Medulla oblongata (tissue), 1 donor: ENCODE measurements around the gene EOLA1.
A peak's percentile ranks its signal among the peaks of the same experiment; 100 is the strongest.
"Not testable (repeated sequence)": the region's sequence is repeated elsewhere in the genome, so short reads cannot be mapped to it uniquely, and the experiment has no call there.

Experiments
- DNase-seq: peaks from one replicate; pipeline ENCODE4 v3.0.0-alpha.2; 2015; ENCODE audit errors: extremely low spot score

The EOLA1 gene

DNA sequence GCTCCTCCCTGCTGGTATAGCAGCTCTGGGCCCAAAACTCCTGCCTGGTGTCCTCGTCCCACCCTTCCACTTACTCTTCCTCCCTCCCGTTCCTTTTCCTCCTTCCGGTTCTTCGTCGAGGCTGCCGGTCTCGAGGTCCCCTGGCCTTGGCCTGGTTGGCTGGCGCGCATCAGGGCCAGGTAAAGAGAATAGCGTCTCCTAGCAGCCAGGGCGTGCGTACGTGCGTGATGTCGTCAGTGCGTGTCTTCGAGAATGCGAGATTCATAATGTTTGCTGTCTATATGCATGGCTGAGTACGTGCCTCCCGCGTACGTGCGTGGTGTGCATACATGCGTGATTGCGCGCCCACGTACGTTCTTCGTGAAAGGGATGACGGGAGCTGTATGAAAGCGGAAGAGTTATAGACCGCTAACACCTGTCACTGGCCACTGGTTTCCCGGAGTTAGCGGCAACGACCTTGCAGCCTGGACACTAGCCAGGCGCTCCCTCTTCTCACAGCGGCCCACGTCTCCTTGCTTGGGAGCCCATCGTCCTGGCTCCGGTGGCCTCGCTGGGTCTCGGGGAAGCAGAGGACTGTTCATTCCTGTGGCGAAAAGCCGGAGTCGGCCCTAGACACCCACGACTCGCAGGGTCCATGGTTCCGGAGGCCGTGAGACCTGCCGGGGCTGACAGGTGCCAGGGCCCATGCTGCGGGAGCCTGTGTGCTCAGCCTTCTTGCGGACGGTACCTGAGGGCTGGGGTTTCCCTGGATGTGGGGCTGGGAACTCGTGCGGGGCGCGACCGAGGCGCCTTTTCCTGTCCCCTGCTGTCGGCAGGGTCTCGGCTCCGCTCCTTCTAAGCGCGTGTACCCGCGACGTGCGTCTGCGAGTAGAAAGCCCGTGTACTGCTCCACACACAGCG is at the start of gene EOLA1:
Gene EOLA1 (plus strand): TSS at position 392 of the 900 bp plus-strand sequence. CDS start 4,619 bp downstream, outside the sequence.
- DNase-seq = peak; percentile 87

GRCh38 chrX:149491812-149492211 is 49.0 kb upstream of the EOLA1 start:
- DNase-seq = no peak

DNA sequence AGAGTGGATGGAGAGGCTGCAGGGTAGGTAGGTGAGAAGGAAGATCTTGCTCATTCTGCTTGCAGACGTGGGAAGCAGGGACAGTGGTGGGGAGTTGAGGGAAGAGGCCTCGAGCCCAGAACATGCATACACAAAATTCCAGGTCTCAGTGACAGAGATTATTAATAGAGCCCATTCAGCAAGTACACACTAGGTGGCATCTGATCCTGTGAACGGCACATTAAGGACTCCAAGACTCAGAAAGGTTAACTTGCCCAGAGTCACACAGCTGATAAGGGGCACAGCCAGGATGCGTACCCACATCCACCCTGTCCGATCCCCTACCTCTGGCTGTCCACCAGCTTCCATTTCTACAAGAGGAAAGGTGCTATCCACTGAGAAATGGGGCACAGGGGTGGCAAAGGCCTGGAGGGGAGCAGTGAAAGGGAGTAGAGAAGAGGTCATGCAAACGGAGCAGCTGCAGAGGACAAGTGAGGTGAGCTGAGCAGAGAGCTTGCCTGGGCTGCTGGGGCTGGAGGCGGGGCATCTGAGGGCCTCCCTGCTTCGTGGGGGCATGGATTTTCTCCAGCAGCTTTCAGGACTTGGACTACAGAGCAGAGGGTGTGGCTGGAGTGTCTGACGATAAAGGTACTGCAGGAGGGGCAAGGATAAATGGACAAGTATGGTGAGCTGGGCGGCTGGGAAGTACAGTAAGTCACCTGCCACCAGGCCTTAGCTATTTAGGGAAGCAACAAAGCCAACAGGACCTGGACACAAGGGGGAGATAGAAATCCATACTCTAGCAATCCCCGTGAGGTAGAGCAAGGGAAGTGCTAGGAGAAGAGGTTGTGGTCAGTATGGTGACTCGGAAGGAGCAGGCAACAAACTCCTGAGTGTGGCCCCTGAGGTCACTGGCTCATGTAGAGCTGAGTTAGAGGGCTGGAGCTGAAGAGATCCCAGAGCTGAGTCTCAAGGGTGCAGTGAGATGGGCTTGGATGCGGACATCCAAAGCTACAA is 46.9 kb upstream of the EOLA1 start:
- DNase-seq = no peak

DNA sequence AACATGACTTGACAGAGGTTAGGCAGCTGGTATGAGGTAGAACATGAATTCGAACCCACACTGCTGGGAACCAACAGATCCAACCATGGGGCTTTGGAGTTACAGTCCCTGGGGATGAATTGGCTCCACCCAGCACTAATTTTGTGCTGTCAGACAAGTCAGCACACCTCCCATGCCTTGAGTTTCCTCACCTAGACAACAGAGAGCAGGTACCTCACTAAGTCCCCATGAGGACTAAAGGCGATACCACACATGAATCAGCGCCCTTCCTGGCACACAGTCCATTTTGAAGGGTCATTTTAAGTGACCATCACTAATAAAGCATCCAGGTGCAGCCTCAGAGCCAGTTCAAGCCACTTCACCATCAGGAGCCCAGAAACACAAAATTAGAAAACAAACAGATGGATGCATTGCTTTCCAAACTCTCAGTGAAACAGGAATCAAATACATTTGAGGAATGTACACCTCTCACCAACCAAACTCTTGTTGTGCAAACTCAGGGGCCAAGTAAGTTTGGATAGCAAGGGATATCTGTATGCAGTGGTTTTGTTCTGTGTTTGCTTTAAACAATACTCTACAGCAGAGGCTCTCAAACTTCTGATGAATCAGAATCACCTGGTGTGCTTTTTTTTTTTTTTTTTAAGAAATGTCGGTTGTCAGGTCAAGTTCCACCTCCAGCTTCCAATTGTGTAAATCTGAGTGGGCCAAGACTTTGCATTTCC is 45.8 kb upstream of the EOLA1 start:
- no peak for DNase-seq

DNA sequence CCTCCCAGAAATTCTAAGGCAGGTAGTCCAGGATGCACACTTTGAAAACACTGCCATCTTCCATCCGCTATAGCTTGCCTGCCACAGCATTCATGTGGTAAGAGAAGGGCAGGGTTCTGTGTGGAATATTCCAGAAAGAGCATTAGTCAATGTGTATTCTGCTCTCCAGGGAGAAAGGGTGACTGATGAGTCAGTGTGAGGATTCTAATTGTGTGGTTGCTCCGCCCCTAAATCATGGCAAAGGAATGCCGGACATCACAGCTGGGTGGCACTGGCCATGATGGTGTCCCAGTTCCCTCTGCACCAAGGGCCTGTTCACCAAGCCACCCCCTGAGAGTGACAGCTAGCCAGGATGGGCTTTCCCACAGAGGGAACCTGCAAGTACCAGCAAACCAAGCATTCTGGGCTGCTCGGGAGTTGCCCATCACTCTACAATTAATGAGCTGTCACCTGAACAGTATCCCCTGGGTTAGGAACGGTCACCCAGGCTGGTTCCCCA is 45.2 kb upstream of the EOLA1 start:
- DNase-seq = no peak

- DNase-seq = no peak
These were observed 43.8 kb upstream of the EOLA1 start for GRCh38 chrX:149497054-149497453.

- no peak for DNase-seq
These were observed 43.2 kb upstream of the EOLA1 start for GRCh38 chrX:149497626-149498025.

DNA sequence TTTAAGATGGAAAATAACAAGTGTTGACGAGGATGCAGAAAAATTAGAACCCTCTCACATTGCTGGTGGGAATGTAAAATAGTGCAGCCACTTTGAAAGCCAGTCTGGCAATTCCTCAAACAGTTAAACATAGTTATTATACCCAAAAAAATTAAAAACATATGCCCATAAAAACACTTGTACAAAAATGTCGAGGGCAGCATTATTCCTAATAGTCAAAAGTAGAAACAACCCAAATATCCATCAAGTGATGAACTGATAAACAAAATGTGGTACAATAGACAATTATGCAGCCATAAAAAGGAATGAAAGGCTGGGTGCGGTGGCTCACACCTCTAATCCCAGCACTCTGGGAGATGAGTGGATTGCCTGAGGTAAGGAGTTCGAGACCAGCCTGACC is 42.0 kb upstream of the EOLA1 start:
- DNase-seq = no peak

- no peak for DNase-seq
These were observed 41.0 kb upstream of the EOLA1 start for GRCh38 chrX:149499766-149500165.

- DNase-seq = not testable (repeated sequence)
These were observed 37.9 kb upstream of the EOLA1 start for GRCh38 chrX:149502923-149503322.

GRCh38 chrX:149503446-149503845 is 37.4 kb upstream of the EOLA1 start:
- DNase-seq = not testable (repeated sequence)

- no peak for DNase-seq
These were observed 36.4 kb upstream of the EOLA1 start for GRCh38 chrX:149504226-149504914.

DNA sequence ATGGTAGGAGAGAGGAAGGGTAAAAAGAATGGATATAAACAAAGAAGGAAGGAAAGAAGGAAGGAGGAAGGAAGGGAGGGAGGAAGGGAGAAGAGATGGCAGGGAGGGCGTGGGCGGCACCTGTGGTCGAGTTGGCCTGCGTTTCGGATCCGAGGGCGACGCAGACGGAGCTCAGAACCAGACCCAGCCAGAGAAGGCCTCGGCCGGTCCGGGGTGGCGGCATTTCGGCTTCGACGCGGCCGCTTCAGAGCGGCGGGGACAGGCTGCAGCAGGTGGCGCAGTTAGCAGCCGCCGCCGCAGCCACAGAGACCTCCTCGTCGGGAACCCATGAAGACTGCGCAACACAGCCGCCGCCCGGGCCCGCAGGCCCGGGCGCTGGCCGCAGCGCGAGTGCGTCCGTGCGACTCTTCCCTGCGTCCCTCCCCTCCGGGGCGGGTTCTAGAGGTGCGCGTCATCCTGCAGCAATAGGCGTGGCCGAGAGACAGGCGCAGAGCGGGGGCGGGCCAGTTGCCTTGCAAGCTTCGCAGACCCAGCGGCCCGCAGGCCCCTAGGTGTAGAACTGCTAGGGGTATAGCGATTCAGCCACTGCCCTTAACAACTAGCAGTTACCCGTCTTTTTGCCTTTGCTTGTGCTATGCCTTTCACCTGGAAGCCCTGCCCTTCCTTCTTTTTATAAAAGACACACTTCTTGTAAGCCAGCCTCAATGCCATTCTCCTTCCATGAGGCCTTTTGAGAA is 35.7 kb upstream of the EOLA1 start, which contains the start of gene IDS:
Gene IDS (minus strand): TSS at position 392 of the 737 bp plus-strand sequence. CDS start 169 bp downstream, at position 223.
- DNase-seq = peak; percentile 88

- no peak for DNase-seq
These were observed 35.1 kb upstream of the EOLA1 start for GRCh38 chrX:149505671-149506070.

DNA sequence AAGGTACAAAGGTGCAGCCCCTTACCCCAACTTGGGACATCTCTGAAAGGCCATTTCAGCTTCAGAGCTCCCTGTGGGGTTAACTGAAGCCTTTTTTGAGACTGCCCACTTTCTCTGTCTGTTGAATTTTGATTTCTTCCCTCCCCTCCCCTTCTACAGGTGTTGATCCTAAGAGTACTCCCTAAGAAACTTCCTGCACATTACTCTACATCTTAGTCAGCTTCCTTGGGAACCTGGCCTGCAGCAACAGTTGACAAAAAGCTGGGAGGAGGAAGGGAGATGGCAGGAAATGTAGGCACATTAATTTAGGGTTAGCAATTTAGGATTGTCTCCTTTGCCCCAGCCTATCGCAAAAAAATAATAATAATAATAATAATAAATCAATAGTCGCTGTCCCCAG is 34.5 kb upstream of the EOLA1 start:
- no peak for DNase-seq

DNA sequence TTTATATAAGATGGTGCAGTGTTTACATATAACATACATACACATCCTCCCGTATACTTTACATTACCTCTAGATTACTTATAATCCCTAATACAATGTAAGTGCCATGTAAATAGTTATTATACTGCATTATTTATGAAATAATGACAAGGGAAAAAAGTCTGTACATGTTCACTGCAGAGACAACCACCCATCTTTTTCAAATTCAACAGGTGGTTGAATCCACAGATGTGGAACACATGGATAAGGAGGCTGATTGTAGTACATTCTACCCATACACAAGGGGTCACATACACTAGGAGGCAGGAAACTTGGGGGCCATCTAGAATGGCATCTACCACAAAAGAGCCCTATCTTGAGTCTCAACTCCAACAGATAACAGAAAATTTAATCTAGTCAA is 32.3 kb upstream of the EOLA1 start:
- no peak for DNase-seq

DNA sequence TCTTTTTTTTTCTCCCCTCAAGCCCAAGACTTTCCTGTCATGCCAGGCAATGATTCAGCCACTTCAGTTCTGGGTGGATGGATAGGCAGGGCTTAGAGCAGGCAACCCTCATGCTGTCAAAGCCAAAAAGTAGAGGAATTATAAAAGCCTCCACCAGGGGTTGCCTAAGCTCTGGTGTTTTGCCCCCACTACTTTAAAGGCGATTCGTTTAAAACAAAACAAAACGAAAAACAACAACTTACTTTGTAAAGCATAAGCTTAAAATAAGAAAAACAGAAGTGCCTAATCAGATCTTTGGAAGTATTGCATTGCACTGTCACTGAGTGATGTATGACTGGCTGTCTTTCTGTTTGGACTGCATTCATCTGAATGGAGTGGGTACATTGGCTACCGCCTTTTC is 30.4 kb upstream of the EOLA1 start:
- no peak for DNase-seq

- DNase-seq = no peak
These were observed 29.7 kb upstream of the EOLA1 start for GRCh38 chrX:149511081-149511480.

- peak; percentile 78 for DNase-seq
These were observed 28.5 kb upstream of the EOLA1 start for GRCh38 chrX:149512225-149512885.
